GM18873 (cell line): ENCODE results near the gene ZNF200.

Source experiments
- ATAC-seq: cut with Tn5 transposase; IDR thresholded peaks from one replicate; pipeline ENCODE4 v1.9.1; 2021; ENCODE audit warnings: mild to moderate bottlenecking, moderate library complexity, moderate number of reproducible peaks; ENCODE audit not compliant: unreplicated experiment, low FRiP score

The ZNF200 gene

GRCh38 chr16:3254309-3254708 is 19.4 kb upstream of the ZNF200 start:
- ATAC-seq: no peak

GRCh38 chr16:3252967-3253366 is 18.0 kb upstream of the ZNF200 start:
- no peak for ATAC-seq

GRCh38 chr16:3249451-3249850 is 14.5 kb upstream of the ZNF200 start:
- no peak for ATAC-seq

GRCh38 chr16:3249020-3249419 is 14.1 kb upstream of the ZNF200 start:
- ATAC-seq: no peak

- ATAC-seq: no peak
These were observed 13.6 kb upstream of the ZNF200 start for GRCh38 chr16:3248596-3248995.

GRCh38 chr16:3246876-3247275 is 11.9 kb upstream of the ZNF200 start:
- ATAC-seq: no peak

- no peak for ATAC-seq
These were observed 11.0 kb upstream of the ZNF200 start for GRCh38 chr16:3246002-3246401.

- ATAC-seq: no peak
These were observed 8.9 kb upstream of the ZNF200 start for GRCh38 chr16:3243882-3244281.

GRCh38 chr16:3242709-3243108 is 7.8 kb upstream of the ZNF200 start:
- no peak for ATAC-seq

GRCh38 chr16:3241761-3242160 is 6.8 kb upstream of the ZNF200 start:
- ATAC-seq: no peak

- ATAC-seq: no peak
These were observed 1.1 kb upstream of the ZNF200 start for GRCh38 chr16:3235856-3236669.

GRCh38 chr16:3234543-3234856 is 458 bp downstream of the ZNF200 start:
- ATAC-seq: no peak

GRCh38 chr16:3223913-3224515 is 10.9 kb downstream of the ZNF200 start:
- ATAC-seq: no peak

GRCh38 chr16:3220839-3221238 is 14.1 kb downstream of the ZNF200 start:
- ATAC-seq: no peak

GRCh38 chr16:3216263-3216640 is 18.7 kb downstream of the ZNF200 start:
- no peak for ATAC-seq

GRCh38 chr16:3215601-3216262 is 19.2 kb downstream of the ZNF200 start:
- ATAC-seq: no peak

- no peak for ATAC-seq
These were observed 19.9 kb downstream of the ZNF200 start for GRCh38 chr16:3214904-3215600.

- no peak for ATAC-seq
These were observed 22.4 kb downstream of the ZNF200 start for GRCh38 chr16:3212567-3212966.

- ATAC-seq: no peak
These were observed 23.0 kb downstream of the ZNF200 start for GRCh38 chr16:3212006-3212405.

GRCh38 chr16:3207086-3207953 is 27.6 kb downstream of the ZNF200 start:
- no peak for ATAC-seq
